ENCODE data around the gene SMARCC1. TPM values are rescaled to one million over a fixed set of nuclear protein-coding genes. Genes with fewer than 3 reads are reported as not detected.
A peak's percentile ranks its signal among the peaks of the same experiment; 100 is the strongest.

SMARCC1 gene
- total RNA-seq, 2 donors from 2014 or later: 93.8 to 130 TPM

GRCh38 chr3:47711596-47711995 lies 70.1 kb downstream of the SMARCC1 start:
- Mint-ChIP-seq H3K36me3 (peaks cover 13% of the 10 kb centered on the region), H3K4me3 (no peak overlapping the region), H3K4me1 (ENCODE audit: low read depth in 2 of 2) (peaks cover 4 to 16% of the 10 kb centered on the region in 2 donors), H3K27ac (no peak overlapping the region), H3K27me3 (no peaks in the 10 kb centered on the region), H3K9me3 (no peaks in the 10 kb centered on the region)
- ATAC-seq (no peak), DNase-seq (ENCODE audit: low spot score) (no peak)

GRCh38 chr3:47705391-47705790 lies 76.3 kb downstream of the SMARCC1 start:
- Mint-ChIP-seq H3K36me3 (peaks cover 4% of the 10 kb centered on the region), H3K4me3 (no peak overlapping the region), H3K4me1 (ENCODE audit: low read depth in 2 of 2) (no peaks in the 10 kb centered on the region), H3K27ac (no peak overlapping the region), H3K27me3 (no peaks in the 10 kb centered on the region), H3K9me3 (no peaks in the 10 kb centered on the region)
- DNase-seq (ENCODE audit: low spot score) (no peak), ATAC-seq (no peak)

GRCh38 chr3:47704237-47704612 lies 77.5 kb downstream of the SMARCC1 start:
- H3K36me3 Mint-ChIP-seq: peaks cover 4% of the 10 kb centered on the region
- no peak overlapping the region for H3K27ac Mint-ChIP-seq
- H3K4me3 Mint-ChIP-seq: no peak overlapping the region
- DNase-seq (ENCODE audit: low spot score): no peak
- H3K9me3 Mint-ChIP-seq: no peaks in the 10 kb centered on the region
- H3K4me1 Mint-ChIP-seq (ENCODE audit: low read depth in 2 of 2): no peaks in the 10 kb centered on the region
- no peaks in the 10 kb centered on the region for H3K27me3 Mint-ChIP-seq
- no peak for ATAC-seq

GRCh38 chr3:47701388-47701787 lies 80.3 kb downstream of the SMARCC1 start:
- peaks cover 3% of the 10 kb centered on the region for H3K36me3 Mint-ChIP-seq

GRCh38 chr3:47692158-47692557 lies 89.5 kb downstream of the SMARCC1 start:
- no peaks in the 10 kb centered on the region for H3K9me3 Mint-ChIP-seq
- H3K27ac Mint-ChIP-seq: no peak overlapping the region
- no peaks in the 10 kb centered on the region for H3K4me1 Mint-ChIP-seq (ENCODE audit: low read depth in 2 of 2)
- H3K4me3 Mint-ChIP-seq: no peak overlapping the region
- DNase-seq (ENCODE audit: low spot score) (no peak), ATAC-seq (no peak)
- no peaks in the 10 kb centered on the region for H3K27me3 Mint-ChIP-seq
- H3K36me3 Mint-ChIP-seq: peaks cover 24% of the 10 kb centered on the region

More at GRCh38 chr3:47701388-47701787, 80.3 kb downstream of the SMARCC1 start:
- Mint-ChIP-seq H3K9me3 (no peaks in the 10 kb centered on the region), H3K27me3 (no peaks in the 10 kb centered on the region), H3K4me1 (ENCODE audit: low read depth in 2 of 2) (no peaks in the 10 kb centered on the region), H3K27ac (no peak overlapping the region), H3K4me3 (no peak overlapping the region)
- no peak for DNase-seq (ENCODE audit: low spot score)
- no peak for ATAC-seq

- Mint-ChIP-seq H3K27ac (no peak overlapping the region), H3K4me1 (ENCODE audit: low read depth in 2 of 2) (no peaks in the 10 kb centered on the region), H3K36me3 (peaks cover 26% of the 10 kb centered on the region), H3K4me3 (no peak overlapping the region), H3K27me3 (no peaks in the 10 kb centered on the region), H3K9me3 (no peaks in the 10 kb centered on the region)
- ATAC-seq (no peak), DNase-seq (ENCODE audit: low spot score) (no peak)
Observed at GRCh38 chr3:47688488-47688887, 93.2 kb downstream of the SMARCC1 start.

GRCh38 chr3:47685037-47685436 lies 96.7 kb downstream of the SMARCC1 start:
- ATAC-seq (no peak), DNase-seq (ENCODE audit: low spot score) (no peak)
- Mint-ChIP-seq H3K27ac (no peak overlapping the region), H3K4me3 (no peak overlapping the region), H3K27me3 (no peaks in the 10 kb centered on the region), H3K4me1 (ENCODE audit: low read depth in 2 of 2) (no peaks in the 10 kb centered on the region), H3K36me3 (peaks cover 26% of the 10 kb centered on the region), H3K9me3 (no peaks in the 10 kb centered on the region)

GRCh38 chr3:47681016-47681415 lies 100.7 kb downstream of the SMARCC1 start:
- H3K4me3 Mint-ChIP-seq: no peak overlapping the region
- H3K27ac Mint-ChIP-seq: no peak overlapping the region
- H3K27me3 Mint-ChIP-seq: no peaks in the 10 kb centered on the region
- DNase-seq (ENCODE audit: low spot score) (no peak), ATAC-seq (no peak)
- no peaks in the 10 kb centered on the region for H3K9me3 Mint-ChIP-seq
- H3K4me1 Mint-ChIP-seq (ENCODE audit: low read depth in 2 of 2): peaks cover 0 to 7% of the 10 kb centered on the region in 2 donors
- H3K36me3 Mint-ChIP-seq: peaks cover 28% of the 10 kb centered on the region

- no peaks in the 10 kb centered on the region for H3K27me3 Mint-ChIP-seq
- H3K4me3 Mint-ChIP-seq: no peak overlapping the region
- DNase-seq (ENCODE audit: low spot score) (no peak), ATAC-seq (peak; percentile 43 to 78)
- no peaks in the 10 kb centered on the region for H3K9me3 Mint-ChIP-seq
- H3K4me1 Mint-ChIP-seq (ENCODE audit: low read depth in 2 of 2): peaks cover 0 to 7% of the 10 kb centered on the region in 2 donors
- H3K36me3 Mint-ChIP-seq: peaks cover 38% of the 10 kb centered on the region
- H3K27ac Mint-ChIP-seq: peak overlapping the region in 1 of 2 donors; percentile 6
Observed at GRCh38 chr3:47678446-47679338, 103.0 kb downstream of the SMARCC1 start.

- ATAC-seq (no peak), DNase-seq (ENCODE audit: low spot score) (no peak)
- H3K9me3 Mint-ChIP-seq: no peaks in the 10 kb centered on the region
- H3K27me3 Mint-ChIP-seq: no peaks in the 10 kb centered on the region
- H3K36me3 Mint-ChIP-seq: peaks cover 2% of the 10 kb centered on the region
- H3K4me1 Mint-ChIP-seq (ENCODE audit: low read depth in 2 of 2): peaks cover 5% of the 10 kb centered on the region in 2 donors
- no peak overlapping the region for H3K27ac Mint-ChIP-seq
- no peak overlapping the region for H3K4me3 Mint-ChIP-seq
Observed at GRCh38 chr3:47669026-47669749, 112.5 kb downstream of the SMARCC1 start.

GRCh38 chr3:47666118-47666517 lies 115.6 kb downstream of the SMARCC1 start:
- Mint-ChIP-seq H3K9me3 (no peaks in the 10 kb centered on the region), H3K36me3 (no peaks in the 10 kb centered on the region), H3K27ac (no peak overlapping the region), H3K27me3 (no peaks in the 10 kb centered on the region), H3K4me3 (no peak overlapping the region), H3K4me1 (ENCODE audit: low read depth in 2 of 2) (peaks cover 0 to 5% of the 10 kb centered on the region in 2 donors)
- no peak for ATAC-seq
- no peak for DNase-seq (ENCODE audit: low spot score)

GRCh38 chr3:47664519-47664918 lies 117.2 kb downstream of the SMARCC1 start:
- no peak overlapping the region for H3K27ac Mint-ChIP-seq
- H3K36me3 Mint-ChIP-seq: no peaks in the 10 kb centered on the region
- no peak overlapping the region for H3K4me3 Mint-ChIP-seq
- H3K4me1 Mint-ChIP-seq (ENCODE audit: low read depth in 2 of 2): peaks cover 0 to 4% of the 10 kb centered on the region in 2 donors
- DNase-seq (ENCODE audit: low spot score) (no peak), ATAC-seq (no peak)
- no peaks in the 10 kb centered on the region for H3K9me3 Mint-ChIP-seq
- H3K27me3 Mint-ChIP-seq: no peaks in the 10 kb centered on the region

- no peak for ATAC-seq
- no peak for DNase-seq (ENCODE audit: low spot score)
- H3K27me3 Mint-ChIP-seq: no peaks in the 10 kb centered on the region
- peaks cover 0 to 2% of the 10 kb centered on the region in 2 donors for H3K4me1 Mint-ChIP-seq (ENCODE audit: low read depth in 2 of 2)
- H3K36me3 Mint-ChIP-seq: peaks cover 2% of the 10 kb centered on the region
- H3K4me3 Mint-ChIP-seq: no peak overlapping the region
- no peaks in the 10 kb centered on the region for H3K9me3 Mint-ChIP-seq
- H3K27ac Mint-ChIP-seq: no peak overlapping the region
Observed at GRCh38 chr3:47663630-47664240, 118.0 kb downstream of the SMARCC1 start.
